ENCODE measurements around the gene RGSL1.

Gene RGSL1

DNA sequence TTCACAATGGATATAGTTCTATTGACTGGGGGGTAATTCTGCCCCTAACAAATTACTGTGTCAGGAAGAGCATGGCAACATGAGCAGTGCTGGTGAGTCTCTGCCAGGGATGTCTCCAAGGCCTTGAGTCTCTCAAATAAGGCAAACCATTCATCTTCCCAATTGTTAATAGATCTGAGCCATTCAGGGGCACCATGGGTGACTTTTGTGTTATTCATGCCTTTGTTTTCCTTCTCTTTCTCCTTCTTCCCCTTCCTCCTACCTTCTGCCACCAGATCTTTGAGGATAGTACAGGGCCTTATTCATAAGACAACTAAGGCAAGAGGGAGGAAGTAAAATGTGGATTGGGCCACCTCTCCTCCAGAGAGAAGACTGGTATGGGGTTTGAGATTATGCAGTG, at the start of gene RGSL1:
RGSL1 (plus strand) TSS at position 60 of the 400 bp plus-strand sequence; CDS start at position 80, 20 bp downstream.
- no peak for DNase-seq

- no peak for DNase-seq
Measured at GRCh38 chr1:182400567-182400966, 49.4 kb upstream of the RGSL1 start, which contains the start of gene TEDDM1. TEDDM1 (minus strand) TSS chr1:182400667; CDS start chr1:182400485, 182 bp downstream.

DNA sequence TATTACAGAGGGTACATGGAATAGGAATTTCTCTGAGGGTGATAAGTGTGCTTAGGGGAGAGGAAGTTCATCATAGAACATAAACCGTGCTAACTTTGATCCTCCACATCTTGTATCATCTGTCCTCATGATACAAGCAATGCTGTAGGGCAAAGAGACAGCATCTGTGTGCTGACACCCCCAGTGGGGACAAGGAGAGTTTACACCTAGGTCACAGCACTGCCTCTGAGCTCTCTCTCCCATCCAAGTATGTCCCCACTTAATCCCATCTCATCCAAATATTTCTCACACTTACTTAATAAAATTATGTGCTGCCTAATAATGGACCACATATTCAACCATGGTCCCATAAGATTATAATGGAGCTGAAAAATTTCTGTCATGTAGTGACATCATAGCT, 45.2 kb upstream of the RGSL1 start:
- no peak for DNase-seq

- no peak for DNase-seq
Measured at GRCh38 chr1:182405578-182405977, 44.4 kb upstream of the RGSL1 start.

GRCh38 chr1:182406012-182406411, 43.9 kb upstream of the RGSL1 start:
- no peak for DNase-seq

GRCh38 chr1:182407724-182408123, 42.2 kb upstream of the RGSL1 start:
- DNase-seq: no peak

DNA sequence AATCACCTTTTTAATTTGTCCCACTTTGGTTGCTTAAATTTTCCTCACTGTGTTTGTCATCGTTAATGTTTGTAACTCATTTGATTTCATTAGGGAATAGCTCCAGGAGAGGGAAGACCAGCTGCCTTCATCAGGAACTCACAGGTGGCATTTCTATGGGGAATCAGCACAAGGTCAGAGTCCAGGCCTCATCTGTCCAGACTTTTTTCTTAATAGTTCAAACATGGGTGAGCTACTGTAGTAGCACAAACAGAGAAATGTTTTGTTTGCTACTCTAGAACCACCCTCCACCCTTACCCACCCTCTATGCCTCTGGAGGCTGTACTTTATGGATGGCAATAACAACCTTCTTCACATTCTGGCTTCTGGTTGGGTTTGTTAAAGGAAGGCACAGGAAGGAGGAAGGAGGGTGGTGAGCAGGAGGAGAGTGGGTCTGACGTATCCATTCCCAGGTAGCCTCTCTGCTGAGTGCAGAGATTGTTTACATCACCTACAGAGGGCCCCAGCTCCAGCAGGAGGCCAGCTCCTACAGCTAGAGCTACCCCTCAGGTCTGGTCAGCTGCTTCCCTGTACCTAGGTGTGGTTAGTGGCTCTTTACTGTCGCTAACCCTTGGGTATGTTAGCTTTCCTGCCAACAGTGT, 41.4 kb upstream of the RGSL1 start:
- DNase-seq: no peak

- DNase-seq: no peak
Measured at GRCh38 chr1:182410138-182410537, 39.8 kb upstream of the RGSL1 start.

DNA sequence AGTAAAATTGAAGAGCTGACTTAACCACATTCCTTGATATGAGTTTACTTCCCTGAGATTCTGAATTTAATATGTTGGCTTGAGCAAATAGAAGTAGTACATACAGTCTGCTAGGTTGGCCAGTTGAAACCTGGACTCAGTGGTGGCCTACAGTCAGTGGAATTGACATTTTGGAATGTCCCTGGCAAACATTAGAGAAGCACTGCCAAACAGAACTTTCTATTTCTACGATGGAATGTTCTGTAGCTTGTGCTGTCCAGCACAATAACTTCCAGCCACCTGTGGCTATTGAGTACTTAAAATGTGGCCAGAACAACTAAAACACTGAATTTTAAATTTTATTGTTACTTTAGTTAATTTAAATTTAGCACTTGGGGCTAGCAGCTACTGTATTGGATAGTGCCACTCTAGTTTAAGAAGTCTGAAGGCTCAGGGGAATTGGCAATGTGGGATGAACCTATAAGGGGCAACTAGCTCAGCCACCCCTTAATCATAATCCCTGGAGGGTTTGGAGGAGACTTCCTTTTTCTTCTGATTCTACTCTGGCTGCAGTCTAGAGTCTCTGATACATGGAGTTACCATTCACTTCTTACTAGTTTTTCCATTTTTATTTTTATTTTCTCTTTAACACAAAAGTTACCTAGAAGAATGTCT, 39.2 kb upstream of the RGSL1 start:
- no peak for DNase-seq

- no peak for DNase-seq
Measured at GRCh38 chr1:182413486-182413885, 36.5 kb upstream of the RGSL1 start.

DNA sequence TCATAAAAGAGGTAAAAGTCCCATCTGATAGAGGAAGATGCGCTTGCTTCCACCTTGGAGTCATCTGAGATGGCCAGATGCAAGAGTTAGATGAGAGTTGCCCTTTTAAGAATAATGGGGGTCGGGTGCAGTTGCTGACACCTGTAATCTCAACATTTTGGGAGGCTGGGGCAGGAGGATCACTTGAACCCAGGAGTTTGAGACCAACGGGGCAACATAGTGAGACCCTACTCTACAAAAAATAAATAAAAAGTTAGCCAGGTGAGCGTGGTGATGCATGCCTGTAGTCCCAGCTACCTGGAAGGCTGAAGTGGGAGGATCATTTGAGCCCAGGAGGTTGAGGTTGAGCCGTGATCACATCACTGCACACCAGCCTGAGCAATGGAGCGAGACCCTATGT, 36.0 kb upstream of the RGSL1 start:
- no peak for DNase-seq

- no peak for DNase-seq
Measured at GRCh38 chr1:182415789-182416188, 34.2 kb upstream of the RGSL1 start.

DNA sequence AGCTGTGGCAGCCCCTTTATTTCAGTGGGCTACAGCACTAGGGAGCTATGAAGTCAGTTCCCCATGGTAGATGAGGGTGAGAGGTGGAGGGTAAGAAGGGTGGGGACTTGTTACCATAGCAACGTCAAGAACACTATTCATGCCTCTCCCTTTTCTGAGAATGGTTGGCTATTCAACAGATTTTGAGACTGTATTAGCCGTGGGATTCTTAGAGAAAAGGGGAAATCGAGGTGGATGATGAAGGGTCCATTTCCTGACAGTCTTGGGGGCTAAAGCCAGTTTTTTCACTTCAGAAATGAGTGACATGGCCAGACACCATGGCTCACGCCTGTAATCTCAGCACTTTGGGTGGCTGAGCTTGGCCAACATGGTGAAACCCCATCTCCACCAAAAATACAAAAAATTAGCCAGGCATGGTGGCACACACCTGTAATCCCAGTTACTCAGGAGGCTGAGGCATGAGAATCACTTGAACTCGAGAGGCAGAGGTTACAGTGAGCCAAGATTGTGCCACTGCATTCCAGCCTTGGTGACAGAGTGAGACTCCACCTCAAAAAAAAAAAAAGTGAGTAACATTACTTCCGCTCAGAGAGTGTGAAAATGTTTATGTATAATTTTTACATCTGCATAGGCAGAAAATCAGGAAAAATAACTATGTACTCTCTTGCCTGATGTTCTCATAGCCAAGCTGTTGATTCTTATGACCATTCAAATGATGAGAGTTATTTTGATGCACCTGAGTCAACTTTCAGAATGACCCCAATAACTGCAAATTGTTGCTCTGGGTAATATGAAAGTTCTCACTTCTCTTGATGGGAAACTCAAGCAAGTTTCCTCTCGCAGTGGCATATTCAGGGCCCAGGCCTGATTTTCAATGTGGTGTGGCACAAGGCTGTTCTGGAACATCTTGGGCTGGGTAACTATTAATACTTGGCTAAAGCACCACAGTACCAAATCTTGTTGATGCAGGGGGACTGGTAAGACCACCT, 23.2 kb upstream of the RGSL1 start:
- no peak for DNase-seq

DNA sequence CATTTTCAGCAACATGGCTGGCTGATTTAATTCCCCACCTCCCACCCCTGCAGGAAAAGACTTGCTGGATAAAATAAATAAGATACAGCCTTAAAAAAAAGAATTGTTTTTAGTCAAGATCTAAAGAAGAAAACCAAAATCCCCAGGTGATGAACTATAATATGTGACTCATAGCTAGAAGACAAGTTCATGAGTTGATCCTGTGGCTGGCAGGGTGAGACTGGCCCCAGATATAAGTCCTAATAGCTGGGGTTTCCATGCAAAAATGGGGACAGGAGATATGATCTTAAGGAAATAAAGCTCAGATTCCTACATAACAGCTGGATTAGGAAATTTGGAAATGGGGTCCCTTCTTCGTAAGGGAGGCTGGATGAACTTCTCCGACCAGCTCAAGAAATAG, 21.9 kb upstream of the RGSL1 start:
- no peak for DNase-seq

GRCh38 chr1:182430263-182431068, 19.5 kb upstream of the RGSL1 start:
- peak; percentile 38 to 50 for DNase-seq

GRCh38 chr1:182431278-182431677, 18.7 kb upstream of the RGSL1 start:
- no peak for DNase-seq

DNA sequence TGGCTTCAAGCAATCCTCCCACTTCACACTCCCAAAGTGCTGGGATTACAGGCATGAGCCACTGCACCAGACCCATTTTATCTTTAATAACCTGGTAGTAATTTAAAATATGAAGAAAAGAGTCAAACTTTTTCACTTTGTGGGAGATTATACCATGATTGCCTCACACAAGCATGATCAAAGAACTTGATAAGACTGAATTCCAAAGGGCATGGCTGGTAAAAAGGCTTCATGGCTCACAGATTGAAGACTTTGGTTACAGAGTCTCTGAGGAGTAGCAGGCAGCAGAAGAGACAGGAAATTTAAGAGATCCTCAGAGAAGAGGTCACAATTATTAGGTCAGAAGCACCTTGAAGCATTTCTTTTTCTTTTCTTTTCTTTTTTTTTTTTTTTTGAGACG, 16.4 kb upstream of the RGSL1 start:
- DNase-seq: no peak

DNA sequence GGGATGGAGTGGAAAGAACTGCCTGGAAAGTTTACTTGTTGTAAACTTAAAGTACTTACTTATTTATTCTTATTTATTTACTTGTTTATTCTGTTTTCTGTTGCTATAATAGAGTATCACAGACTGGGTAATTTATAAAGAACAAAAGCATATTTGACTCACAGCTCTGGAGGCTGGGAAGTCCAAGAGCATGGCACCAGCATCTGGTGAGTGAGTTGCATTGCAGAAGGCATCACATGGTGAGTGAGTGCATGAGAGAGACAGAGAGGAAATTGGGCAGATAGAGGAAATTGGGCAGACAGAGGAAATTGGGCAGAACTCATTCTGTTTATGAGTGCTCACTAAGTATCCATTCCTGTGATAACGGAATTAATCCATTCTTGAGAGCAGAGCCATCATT, 11.6 kb upstream of the RGSL1 start:
- DNase-seq: no peak

- no peak for DNase-seq
Measured at GRCh38 chr1:182441719-182442118, 8.2 kb upstream of the RGSL1 start.

GRCh38 chr1:182442333-182442732, 7.6 kb upstream of the RGSL1 start:
- DNase-seq: no peak

- no peak for DNase-seq
Measured at GRCh38 chr1:182444497-182444896, 5.4 kb upstream of the RGSL1 start.

DNA sequence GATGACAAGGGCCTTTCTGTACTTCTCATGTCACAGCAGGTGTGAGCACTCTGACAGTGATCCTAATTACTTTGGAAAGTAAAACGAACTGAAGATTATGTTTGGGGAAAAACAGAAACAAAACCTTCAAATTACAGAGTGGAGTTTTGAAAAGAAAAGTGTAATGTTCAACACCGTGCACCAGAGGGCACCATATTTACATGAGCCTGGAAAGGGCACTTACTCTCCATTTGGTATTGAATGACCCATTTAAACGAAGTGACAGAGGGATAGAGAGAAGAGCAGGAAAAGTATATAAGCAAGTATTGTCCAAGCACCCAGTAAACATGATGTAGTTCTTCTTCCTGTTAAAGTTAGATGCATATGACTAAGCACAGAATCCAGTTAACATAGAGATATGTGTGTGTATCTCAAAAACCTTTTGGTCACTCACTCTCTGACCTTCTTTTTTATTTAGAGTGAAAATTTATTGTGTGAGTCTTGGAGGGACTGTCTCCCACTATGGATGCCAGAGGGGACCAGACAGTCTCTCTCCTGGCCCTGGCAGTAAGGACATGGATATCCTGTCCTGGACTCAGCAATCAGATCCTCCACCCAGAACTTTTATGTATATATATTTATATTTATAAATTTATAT, 3.8 kb upstream of the RGSL1 start:
- DNase-seq: peak in 1 of 2 experiments; percentile 26
